Measurements from ENCODE around the gene RAB3A. TPM values are rescaled to one million over a fixed set of nuclear protein-coding genes. Genes with fewer than 3 reads are reported as not detected.
"Not testable (repeated sequence)": the region's sequence is repeated elsewhere in the genome, so short reads cannot be mapped to it uniquely, and the experiment has no call there.

Gene RAB3A
- total and polyA plus RNA-seq, 9 donors, result 1.5 to 5.4 (median 3.7) TPM

DNA sequence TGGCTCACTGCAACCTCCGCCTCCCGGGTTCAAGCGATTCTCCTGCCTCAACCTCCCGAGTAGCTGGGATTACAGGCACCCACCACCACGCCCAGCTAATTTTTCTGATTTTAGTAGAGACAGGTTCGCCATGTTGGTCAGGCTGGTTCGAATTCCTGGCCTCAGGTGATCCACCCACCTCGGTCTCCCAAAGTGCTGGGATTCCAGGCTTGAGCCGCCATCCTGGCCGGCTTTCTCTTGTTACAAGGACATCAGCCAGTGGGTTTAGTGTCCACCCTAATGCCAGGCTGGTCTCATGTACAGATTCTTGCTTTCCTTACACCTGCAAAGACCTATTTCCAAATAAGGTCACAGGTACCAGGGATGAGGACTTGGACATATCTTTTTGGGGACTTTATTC lies 44.0 kb downstream of the RAB3A start:
- Histone ChIP-seq H3K27ac (ENCODE audit: low read length) (no peak overlapping the region), H3K4me1 (ENCODE audit: control insufficient read depth, insufficient read depth, low read length) (peaks cover 55% of the 10 kb centered on the region)
- 88% methylated on average over 9 of the region's 10 CpGs for WGBS (ENCODE audit: insufficient coverage)

DNA sequence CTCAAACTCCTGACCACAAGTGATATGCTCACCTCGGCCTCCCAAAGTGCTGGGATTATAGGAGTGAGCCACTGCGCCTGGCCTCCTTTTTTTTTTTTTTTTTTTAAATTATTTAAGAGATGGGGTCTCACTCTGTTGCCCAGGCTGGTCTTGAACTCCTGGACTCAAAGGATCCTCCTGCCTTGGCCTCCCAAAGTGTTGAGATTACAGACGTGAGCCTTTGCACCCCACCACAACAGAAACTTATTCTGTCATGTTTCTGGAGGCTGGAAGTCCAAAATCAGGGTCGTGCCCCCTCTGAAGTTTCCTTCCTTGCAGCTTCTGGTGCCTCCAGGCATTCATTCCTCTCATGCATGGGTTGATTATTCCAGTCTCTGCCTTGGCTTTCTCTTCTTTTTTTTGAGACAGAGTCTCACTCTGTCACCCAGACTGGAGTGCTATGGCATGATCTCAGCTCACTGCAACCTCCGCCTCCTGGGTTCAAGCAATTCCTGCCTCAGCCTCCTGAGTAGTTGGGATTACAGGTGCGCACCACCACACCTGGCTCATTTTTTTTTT lies 44.7 kb downstream of the RAB3A start:
- peaks cover 61% of the 10 kb centered on the region for H3K4me1 ChIP-seq (ENCODE audit: control insufficient read depth, insufficient read depth, low read length)
- 80% methylated on average over 2 of the region's 6 CpGs for WGBS (ENCODE audit: insufficient coverage)
- DNase-seq; H3K9me3 ChIP-seq (replicated peaks; ENCODE audit: control insufficient read depth, low read depth, low read length); H3K27ac ChIP-seq (ENCODE audit: low read length); H3K27me3 ChIP-seq (ENCODE audit: control insufficient read depth, insufficient read depth, low read length); H3K4me3 ChIP-seq (ENCODE audit: low read length): not testable (repeated sequence)
- H3K36me3 ChIP-seq (ENCODE audit: control insufficient read depth, insufficient read depth, low read length), result peaks cover 47% of the 10 kb centered on the region

More for the DNA sequence above, 44.0 kb downstream of the RAB3A start:
- no peak for DNase-seq
- peaks cover 47% of the 10 kb centered on the region for H3K36me3 ChIP-seq (ENCODE audit: control insufficient read depth, insufficient read depth, low read length)
- H3K27me3 ChIP-seq (ENCODE audit: control insufficient read depth, insufficient read depth, low read length), result no peaks in the 10 kb centered on the region
- no peaks in the 10 kb centered on the region for H3K9me3 ChIP-seq (replicated peaks; ENCODE audit: control insufficient read depth, low read depth, low read length)
- H3K4me3 ChIP-seq (ENCODE audit: low read length), result no peak overlapping the region

DNA sequence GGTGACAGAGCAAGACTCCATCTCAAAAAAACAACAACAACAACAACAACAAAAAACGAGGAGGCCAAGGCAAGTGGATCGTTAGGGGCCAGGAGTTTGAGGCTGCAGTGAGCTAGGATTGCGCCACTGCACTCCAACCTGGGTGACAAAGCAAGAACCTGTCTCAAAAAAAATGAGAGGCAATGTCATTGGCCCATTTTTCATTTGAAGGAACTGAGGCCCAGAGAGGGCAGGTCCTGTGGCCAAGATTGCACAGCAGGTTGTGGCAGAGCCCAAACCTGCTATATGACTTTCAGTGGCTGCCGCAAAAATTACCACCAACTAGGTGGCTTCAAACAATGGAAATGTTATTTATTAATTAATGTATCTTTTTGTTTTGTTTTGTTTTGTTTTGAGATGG lies 45.4 kb downstream of the RAB3A start:
- Histone ChIP-seq H3K36me3 (ENCODE audit: control insufficient read depth, insufficient read depth, low read length) (peaks cover 46% of the 10 kb centered on the region), H3K9me3 (replicated peaks; ENCODE audit: control insufficient read depth, low read depth, low read length) (no peaks in the 10 kb centered on the region), H3K4me1 (ENCODE audit: control insufficient read depth, insufficient read depth, low read length) (peaks cover 66% of the 10 kb centered on the region), H3K27me3 (ENCODE audit: control insufficient read depth, insufficient read depth, low read length) (no peaks in the 10 kb centered on the region), H3K27ac (ENCODE audit: low read length) (peak overlapping the region; percentile 99), H3K4me3 (ENCODE audit: low read length) (no peak overlapping the region)
- 100% methylated on average over 2 of the region's 4 CpGs for WGBS (ENCODE audit: insufficient coverage)
- DNase-seq, result no peak

DNA sequence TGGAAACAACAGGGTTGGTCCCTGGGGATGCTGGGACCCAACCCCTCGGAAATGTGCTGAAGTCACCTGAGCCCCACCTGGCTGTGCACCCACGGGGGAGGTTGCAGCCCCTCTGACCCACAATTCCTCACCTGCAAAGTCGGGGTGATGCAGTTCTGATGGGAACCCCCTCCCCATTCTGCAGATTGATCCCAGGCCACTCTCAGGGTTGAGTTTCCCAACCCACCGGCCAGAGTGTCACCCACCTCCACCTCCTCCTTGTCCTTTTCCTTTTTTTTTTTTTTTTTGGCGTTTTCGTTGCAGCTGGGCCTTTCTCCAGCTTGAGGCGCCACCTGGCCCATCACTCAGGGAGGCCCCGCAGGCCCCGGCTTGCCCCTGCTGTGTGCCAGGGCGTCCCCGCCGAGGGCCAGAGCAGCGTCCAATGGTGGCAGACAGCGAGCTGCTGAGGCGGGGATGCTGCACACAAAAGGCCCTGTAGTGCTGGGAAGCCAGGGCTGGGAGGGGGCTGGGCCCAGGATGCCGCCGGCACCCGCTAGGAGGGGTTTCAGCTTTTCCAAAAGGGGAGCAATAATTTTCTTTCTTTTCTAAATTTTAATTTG lies 46.3 kb downstream of the RAB3A start:
- Histone ChIP-seq H3K27me3 (ENCODE audit: control insufficient read depth, insufficient read depth, low read length) (no peaks in the 10 kb centered on the region), H3K4me1 (ENCODE audit: control insufficient read depth, insufficient read depth, low read length) (peaks cover 66% of the 10 kb centered on the region), H3K27ac (ENCODE audit: low read length) (peak overlapping the region; percentile 99), H3K4me3 (ENCODE audit: low read length) (no peak overlapping the region), H3K9me3 (replicated peaks; ENCODE audit: control insufficient read depth, low read depth, low read length) (no peaks in the 10 kb centered on the region), H3K36me3 (ENCODE audit: control insufficient read depth, insufficient read depth, low read length) (peaks cover 37% of the 10 kb centered on the region)
- 14% methylated on average over 8 of the region's 18 CpGs for WGBS (ENCODE audit: insufficient coverage)
- peak; percentile 89 for DNase-seq

DNA sequence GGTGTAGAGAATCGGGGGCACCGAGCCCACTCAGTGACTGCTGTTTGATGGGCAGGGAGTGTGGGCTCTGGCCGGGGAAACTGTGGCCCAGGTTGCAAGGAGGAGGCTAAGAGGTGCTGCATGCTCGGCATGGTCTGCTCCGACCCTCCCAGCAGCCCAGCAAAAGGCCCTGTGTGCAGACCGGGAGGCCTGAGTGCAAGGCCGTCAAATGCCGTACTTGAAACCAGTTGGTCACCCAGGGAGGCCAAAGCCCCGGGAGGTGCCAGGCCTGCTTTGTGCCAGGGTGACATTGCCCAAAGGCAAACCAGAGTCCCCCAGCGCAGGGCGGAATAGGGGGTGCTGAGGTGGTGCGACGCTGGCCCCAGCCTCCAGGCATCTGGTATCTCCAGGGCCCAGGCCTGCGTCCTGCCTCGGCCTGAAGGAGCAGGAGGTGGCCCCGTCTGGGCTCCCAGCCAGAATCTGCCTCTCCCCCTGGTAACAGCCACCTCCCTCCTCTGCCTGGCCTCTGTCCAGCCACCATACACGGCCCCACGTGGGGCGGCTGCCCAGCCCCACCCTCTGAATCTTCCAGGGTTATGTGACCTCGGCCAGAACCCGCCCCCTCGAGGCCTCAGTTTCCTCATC lies 46.9 kb downstream of the RAB3A start:
- Histone ChIP-seq H3K27me3 (ENCODE audit: control insufficient read depth, insufficient read depth, low read length) (no peaks in the 10 kb centered on the region), H3K4me1 (ENCODE audit: control insufficient read depth, insufficient read depth, low read length) (peaks cover 69% of the 10 kb centered on the region), H3K27ac (ENCODE audit: low read length) (peak overlapping the region; percentile 99), H3K4me3 (ENCODE audit: low read length) (no peak overlapping the region), H3K9me3 (replicated peaks; ENCODE audit: control insufficient read depth, low read depth, low read length) (no peaks in the 10 kb centered on the region), H3K36me3 (ENCODE audit: control insufficient read depth, insufficient read depth, low read length) (peaks cover 31% of the 10 kb centered on the region)
- WGBS (ENCODE audit: insufficient coverage), result 36% methylated on average over 22 of the region's 22 CpGs
- DNase-seq, result peak; percentile 94

DNA sequence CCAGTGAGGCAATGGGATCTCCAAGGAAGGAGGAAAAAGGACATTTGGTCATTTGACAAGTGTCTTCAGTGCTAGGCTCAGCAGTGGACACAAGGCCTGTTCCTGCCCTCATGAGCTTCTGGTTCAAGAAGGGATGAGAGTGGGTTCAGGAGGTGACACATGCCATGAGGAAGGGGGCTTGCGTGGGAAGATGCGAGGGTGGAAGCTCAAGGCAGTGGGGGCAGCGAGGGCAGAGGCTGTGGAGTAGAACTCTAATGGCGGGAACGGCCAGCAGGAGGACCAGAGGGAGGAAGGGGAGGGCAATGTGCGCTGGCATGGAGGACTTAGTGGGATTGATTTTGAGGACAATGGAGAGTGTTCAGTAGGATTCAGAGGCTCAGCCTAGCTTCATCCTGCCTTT lies 47.6 kb downstream of the RAB3A start:
- H3K4me1 ChIP-seq (ENCODE audit: control insufficient read depth, insufficient read depth, low read length), result peaks cover 68% of the 10 kb centered on the region

DNA sequence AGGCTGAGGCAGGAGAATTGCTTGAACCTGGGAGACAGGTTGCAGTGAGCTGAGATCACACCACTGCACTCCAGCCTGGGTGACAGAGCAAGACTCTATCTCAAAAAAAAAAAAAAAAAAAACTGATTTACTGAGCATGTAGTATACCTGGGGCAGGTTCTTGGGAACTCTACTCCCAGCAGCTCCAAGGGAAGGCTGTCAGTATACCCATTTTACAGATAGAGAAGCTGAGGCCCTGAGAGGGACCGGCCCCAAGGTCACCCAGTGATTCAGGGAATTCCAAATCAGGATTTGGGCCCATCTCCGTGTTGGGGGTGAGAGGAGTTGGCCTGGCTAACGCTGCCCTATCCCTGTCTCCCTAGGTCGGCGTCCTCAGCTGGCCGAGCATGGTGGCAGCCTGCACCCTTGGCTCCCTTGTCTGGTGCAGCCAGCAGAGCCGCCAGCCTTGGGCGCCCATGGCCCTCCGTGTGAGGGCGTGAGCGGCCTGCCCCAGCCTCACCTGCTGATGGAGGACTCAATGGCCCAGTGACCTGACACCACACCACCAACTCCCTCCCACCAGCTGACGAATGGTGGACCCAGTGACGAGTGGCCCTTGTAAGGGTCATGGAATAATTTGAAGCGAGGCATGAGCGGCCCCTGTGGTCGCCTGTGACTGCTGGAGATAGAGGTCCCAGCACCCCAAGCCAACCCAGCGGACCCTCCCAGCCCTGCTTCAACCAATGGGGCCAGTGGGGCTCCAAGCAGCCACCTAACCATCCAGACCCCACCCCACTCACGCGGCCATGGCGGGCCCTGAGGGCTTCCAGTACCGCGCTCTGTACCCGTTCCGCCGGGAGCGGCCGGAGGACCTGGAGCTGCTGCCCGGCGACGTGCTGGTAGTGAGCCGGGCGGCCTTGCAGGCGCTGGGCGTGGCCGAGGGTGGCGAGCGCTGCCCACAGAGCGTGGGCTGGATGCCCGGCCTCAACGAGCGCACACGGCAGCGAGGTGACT lies 48.5 kb downstream of the RAB3A start:
- DNase-seq, result no peak
- H3K4me3 ChIP-seq (ENCODE audit: low read length), result no peak overlapping the region
- no peaks in the 10 kb centered on the region for H3K9me3 ChIP-seq (replicated peaks; ENCODE audit: control insufficient read depth, low read depth, low read length)
- no peaks in the 10 kb centered on the region for H3K27me3 ChIP-seq (ENCODE audit: control insufficient read depth, insufficient read depth, low read length)
- H3K4me1 ChIP-seq (ENCODE audit: control insufficient read depth, insufficient read depth, low read length), result peaks cover 72% of the 10 kb centered on the region
- peaks cover 22% of the 10 kb centered on the region for H3K36me3 ChIP-seq (ENCODE audit: control insufficient read depth, insufficient read depth, low read length)
- 90% methylated on average over 31 of the region's 43 CpGs for WGBS (ENCODE audit: insufficient coverage)
- no peak overlapping the region for H3K27ac ChIP-seq (ENCODE audit: low read length)

More for the DNA sequence above, 47.6 kb downstream of the RAB3A start:
- Histone ChIP-seq H3K27ac (ENCODE audit: low read length) (peak overlapping the region; percentile 99), H3K36me3 (ENCODE audit: control insufficient read depth, insufficient read depth, low read length) (peaks cover 26% of the 10 kb centered on the region), H3K27me3 (ENCODE audit: control insufficient read depth, insufficient read depth, low read length) (no peaks in the 10 kb centered on the region), H3K4me3 (ENCODE audit: low read length) (no peak overlapping the region), H3K9me3 (replicated peaks; ENCODE audit: control insufficient read depth, low read depth, low read length) (no peaks in the 10 kb centered on the region)
- WGBS (ENCODE audit: insufficient coverage), result 86% methylated on average over 5 of the region's 6 CpGs
- no peak for DNase-seq

DNA sequence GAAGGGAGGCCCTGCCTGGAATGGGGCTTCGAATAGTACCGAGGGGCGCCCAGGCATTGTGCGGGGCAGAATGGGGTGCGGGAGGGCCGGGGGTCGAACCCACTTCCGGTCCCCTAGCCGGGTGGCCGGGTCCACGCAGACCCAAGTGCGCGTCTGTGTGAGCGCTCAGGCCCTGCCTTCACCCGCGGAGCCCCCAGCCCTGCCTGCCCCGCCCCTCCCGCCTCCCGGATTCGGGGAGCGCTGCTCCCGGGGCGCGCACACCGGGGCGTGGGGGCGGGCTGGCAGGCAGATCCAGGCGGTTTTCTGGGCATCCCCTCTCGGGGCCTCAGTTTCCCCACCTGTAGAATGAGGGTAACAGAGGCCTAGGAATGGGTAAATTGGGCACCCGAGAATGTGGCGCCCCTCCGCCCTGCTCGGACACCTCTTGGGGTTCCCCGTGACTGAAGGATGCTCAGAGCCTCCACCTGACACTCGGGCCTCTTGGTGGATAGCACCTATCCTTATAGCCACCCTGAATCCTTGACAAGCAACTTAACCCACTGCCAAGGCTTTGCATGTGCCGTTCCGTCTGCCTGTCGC lies 50.2 kb downstream of the RAB3A start:
- Histone ChIP-seq H3K27me3 (ENCODE audit: control insufficient read depth, insufficient read depth, low read length) (no peaks in the 10 kb centered on the region), H3K27ac (ENCODE audit: low read length) (peak overlapping the region; percentile 88), H3K4me3 (ENCODE audit: low read length) (peak overlapping the region; percentile 92), H3K9me3 (replicated peaks; ENCODE audit: control insufficient read depth, low read depth, low read length) (no peaks in the 10 kb centered on the region), H3K4me1 (ENCODE audit: control insufficient read depth, insufficient read depth, low read length) (peaks cover 71% of the 10 kb centered on the region), H3K36me3 (ENCODE audit: control insufficient read depth, insufficient read depth, low read length) (peaks cover 15% of the 10 kb centered on the region)
- under 1% methylated on average over 34 of the region's 38 CpGs for WGBS (ENCODE audit: insufficient coverage)
- no peak for DNase-seq

DNA sequence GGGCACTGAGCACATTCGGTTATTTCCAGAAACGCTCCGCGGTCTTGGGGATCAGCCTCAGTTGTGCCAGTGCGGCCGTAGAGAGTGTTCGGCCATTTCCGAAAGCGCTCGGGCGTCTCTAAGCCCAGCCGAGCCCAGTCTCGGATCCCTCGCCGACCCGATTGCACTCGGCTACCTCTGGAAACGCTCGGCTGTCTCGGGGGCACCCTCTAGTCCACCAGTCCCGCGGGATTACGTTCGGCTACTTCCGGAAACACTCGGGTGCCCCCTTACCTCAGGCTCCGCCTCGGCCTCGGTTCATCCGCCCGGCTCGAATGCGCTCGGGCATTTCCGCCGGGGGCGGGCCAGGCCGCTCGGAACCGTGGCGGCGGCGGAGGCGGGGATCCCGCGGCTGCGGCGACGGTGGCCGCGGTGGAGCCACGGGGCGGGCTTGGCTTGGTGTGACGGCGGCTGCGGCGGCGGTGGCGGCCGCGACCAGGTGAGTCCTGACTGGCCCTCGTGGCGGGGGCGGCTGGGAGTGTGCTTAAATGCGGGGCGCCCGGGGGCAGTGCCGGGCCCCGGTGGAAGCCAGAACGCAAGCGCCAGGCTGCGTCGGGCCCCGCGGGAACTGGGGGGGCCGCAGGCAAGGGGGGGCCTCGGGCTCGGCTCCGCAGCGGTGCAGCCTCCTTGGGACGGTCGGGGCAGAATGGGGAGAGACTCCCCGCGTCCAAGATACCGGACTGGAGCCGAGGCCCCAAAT lies 50.9 kb downstream of the RAB3A start, which contains the start of gene PIK3R2:
Gene PIK3R2 (plus strand): TSS at position 347 of the 739 bp plus-strand sequence. CDS start 2,717 bp downstream, outside the sequence.
- peaks cover 12% of the 10 kb centered on the region for H3K36me3 ChIP-seq (ENCODE audit: control insufficient read depth, insufficient read depth, low read length)
- WGBS (ENCODE audit: insufficient coverage), result under 1% methylated on average over 80 of the region's 86 CpGs
- H3K9me3 ChIP-seq (replicated peaks; ENCODE audit: control insufficient read depth, low read depth, low read length), result no peaks in the 10 kb centered on the region
- peak within 1 kb of the TSS; percentile 92 for H3K4me3 ChIP-seq (ENCODE audit: low read length)
- H3K27ac ChIP-seq (ENCODE audit: low read length), result peak within 1 kb of the TSS; percentile 96
- H3K27me3 ChIP-seq (ENCODE audit: control insufficient read depth, insufficient read depth, low read length), result no peaks in the 10 kb centered on the region
- peaks cover 65% of the 10 kb centered on the region for H3K4me1 ChIP-seq (ENCODE audit: control insufficient read depth, insufficient read depth, low read length)
- DNase-seq, result peak; percentile 99

Data from muscle of leg (tissue), 11 donors.